NT2/D1 (cell line): ENCODE data around the gene LOXHD1.

ENCODE experiments used
- YY1 ChIP-seq: IDR thresholded peaks from 2 replicates; pipeline ENCODE4 v1.6.1; 2011; ENCODE audit not compliant: insufficient read length, insufficient read depth
- ZNF274 ChIP-seq: IDR thresholded peaks from 2 replicates; pipeline ENCODE4 v1.6.1; 2011; ENCODE audit warnings: mild to moderate bottlenecking, low read depth, low read length

DNA sequence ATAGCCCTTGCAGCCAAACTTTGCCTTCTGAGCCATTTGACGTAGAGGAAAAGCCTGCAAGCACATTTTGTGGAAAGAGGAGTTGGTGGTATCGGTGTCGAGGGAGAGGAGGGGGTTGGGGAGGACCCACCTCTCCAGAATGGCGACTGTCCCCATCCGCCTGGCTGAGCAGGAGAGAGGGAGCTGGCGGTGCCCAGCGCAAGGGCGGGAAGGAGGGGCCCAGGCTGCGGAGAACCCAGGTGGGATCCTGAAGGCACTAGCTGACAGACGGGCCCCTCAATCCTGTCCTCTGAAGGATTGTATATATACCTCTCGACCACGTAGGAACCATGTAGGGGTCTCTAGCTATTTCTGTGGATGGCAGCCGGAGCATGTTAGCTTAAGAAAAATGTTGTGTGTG is 200.3 kb downstream of the LOXHD1 start:
- no peak for TF ChIP-seq YY1
- TF ChIP-seq ZNF274, result no peak
